Endodermal cell (in vitro differentiated cells): ENCODE measurements around the gene CYP8B1. TPM values are rescaled to one million over a fixed set of nuclear protein-coding genes. Genes with fewer than 3 reads are reported as not detected.

Experiments
- DNase-seq: peaks from one replicate; pipeline ENCODE4 v3.0.0-alpha.2; 2017
- H3K27ac ChIP-seq: 2 replicates; pipeline ENCODE4 v1.5.1; 2013; ENCODE audit warnings: mild to moderate bottlenecking, low read depth, low read length, moderate library complexity
- H3K27me3 ChIP-seq: 2 replicates; pipeline ENCODE4 v1.6.1; 2013; ENCODE audit warnings: mild to moderate bottlenecking, low read length, moderate library complexity; ENCODE audit not compliant: insufficient read depth, control insufficient read depth, poor library complexity, severe bottlenecking
- H3K36me3 ChIP-seq: 2 replicates; pipeline ENCODE4 v1.7.0; 2013; ENCODE audit warnings: mild to moderate bottlenecking, low read length, moderate library complexity; ENCODE audit not compliant: control insufficient read depth, insufficient read depth
- H3K4me1 ChIP-seq: one replicate; pipeline ENCODE4 v1.7.0; 2013; ENCODE audit warnings: low read length; ENCODE audit not compliant: control insufficient read depth, insufficient read depth
- H3K4me3 ChIP-seq: 2 replicates; pipeline ENCODE4 v1.5.1; 2013; ENCODE audit warnings: mild to moderate bottlenecking, low read length, moderate library complexity
- H3K9ac ChIP-seq: 2 replicates; pipeline ENCODE4 v1.6.1; 2013; ENCODE audit warnings: mild to moderate bottlenecking, low read length, moderate library complexity; ENCODE audit not compliant: poor library complexity, severe bottlenecking; ENCODE audit errors: extremely low read depth
- H3K9me3 ChIP-seq: 2 replicates; pipeline ENCODE4 v1.6.1; 2013; ENCODE audit warnings: mild to moderate bottlenecking, low read length, moderate library complexity; ENCODE audit not compliant: control insufficient read depth
- H3K27ac Mint-ChIP-seq: 2 replicates; pipeline ENCODE4 v1.8.0; 2020; ENCODE audit warnings: mixed read lengths
- H3K27me3 Mint-ChIP-seq: 2 replicates; pipeline ENCODE4 v1.8.0; 2021; ENCODE audit warnings: mild to moderate bottlenecking, mixed read lengths; ENCODE audit not compliant: insufficient read depth
- H3K36me3 Mint-ChIP-seq: 2 replicates; pipeline ENCODE4 v1.8.0; 2020; ENCODE audit warnings: low read depth, mixed read lengths
- H3K4me1 Mint-ChIP-seq: 2 replicates; pipeline ENCODE4 v1.8.0; 2020; ENCODE audit warnings: mixed read lengths
- H3K4me3 Mint-ChIP-seq: 2 replicates; pipeline ENCODE4 v1.8.0; 2020; ENCODE audit warnings: mild to moderate bottlenecking, moderate library complexity, mixed read lengths
- H3K9me3 Mint-ChIP-seq: 2 replicates; pipeline ENCODE4 v1.8.0; 2020; ENCODE audit warnings: mild to moderate bottlenecking, mixed read lengths
- CTCF ChIP-seq: fragments of 200-600 bp; sonication (generic); conservative IDR thresholded peaks from 2 replicates; pipeline ENCODE4 v1.5.0; 2021; ENCODE audit warnings: antibody characterized with exemption, mild to moderate bottlenecking
- WGBS, 2 experiments: methylation state at CpG; one replicate each; pipeline versions ENCODE4 v1.1.5 to v1.1.7; 2013; ENCODE audit warnings: missing lambda C conversion rate in 2 of 2, mixed read lengths in 1 of 2; ENCODE audit not compliant: insufficient coverage in 1 of 2, insufficient read length in 1 of 2; 5-methylcytosine and 5-hydroxymethylcytosine counted together
- total RNA-seq, 2 donors: library from RNA; stranded (reverse); fragmentation: NEBNext Ultra II Directional in 1 of 2; extraction: Animal tissue kit (Norgen Biotek cat#: 25700) in 1 of 2; gene quantifications; 2 replicates in 1 of 2; 3 replicates in 1 of 2; pipeline ENCODE4 v1.2.1, GENCODE V29; 2021

The CYP8B1 gene
- total RNA-seq, 2 donors from 2014 or later = not detected

DNA sequence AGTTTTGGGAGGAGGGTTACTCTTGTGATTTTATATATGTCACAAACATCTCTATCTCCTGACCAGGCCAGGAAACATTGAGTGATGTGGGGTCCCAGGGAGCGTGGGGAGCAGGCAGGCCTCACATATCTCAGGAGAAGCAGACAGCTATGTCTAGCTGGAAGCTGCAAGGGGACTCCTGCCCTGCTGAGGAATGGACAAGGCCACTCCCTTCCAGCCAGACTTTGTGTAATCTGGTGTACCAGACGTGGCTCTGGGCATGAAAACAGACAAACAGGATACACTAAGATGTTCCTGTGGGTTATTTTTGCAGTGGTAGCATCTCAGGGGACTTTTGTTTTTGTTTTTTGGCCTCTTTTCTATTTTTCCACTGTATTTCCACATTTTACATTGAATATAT lies 23.2 kb downstream of the CYP8B1 start:
- Histone ChIP-seq H3K36me3 (no peaks in the 10 kb centered on the region), H3K9ac (no peak overlapping the region), H3K27ac (no peak overlapping the region), H3K4me1 (no peaks in the 10 kb centered on the region), H3K27me3 (no peaks in the 10 kb centered on the region), H3K9me3 (no peaks in the 10 kb centered on the region), H3K4me3 (no peak overlapping the region)
- DNase-seq = peak; percentile 32
- Mint-ChIP-seq H3K4me1 (no peaks in the 10 kb centered on the region), H3K36me3 (no peaks in the 10 kb centered on the region), H3K9me3 (no peaks in the 10 kb centered on the region), H3K4me3 (no peak overlapping the region), H3K27ac (no peak overlapping the region), H3K27me3 (no peaks in the 10 kb centered on the region)
- 75 to 84% methylated on average over 1 to 2 of the region's 2 CpGs for WGBS, 2 experiments
- no peak for TF ChIP-seq CTCF

DNA sequence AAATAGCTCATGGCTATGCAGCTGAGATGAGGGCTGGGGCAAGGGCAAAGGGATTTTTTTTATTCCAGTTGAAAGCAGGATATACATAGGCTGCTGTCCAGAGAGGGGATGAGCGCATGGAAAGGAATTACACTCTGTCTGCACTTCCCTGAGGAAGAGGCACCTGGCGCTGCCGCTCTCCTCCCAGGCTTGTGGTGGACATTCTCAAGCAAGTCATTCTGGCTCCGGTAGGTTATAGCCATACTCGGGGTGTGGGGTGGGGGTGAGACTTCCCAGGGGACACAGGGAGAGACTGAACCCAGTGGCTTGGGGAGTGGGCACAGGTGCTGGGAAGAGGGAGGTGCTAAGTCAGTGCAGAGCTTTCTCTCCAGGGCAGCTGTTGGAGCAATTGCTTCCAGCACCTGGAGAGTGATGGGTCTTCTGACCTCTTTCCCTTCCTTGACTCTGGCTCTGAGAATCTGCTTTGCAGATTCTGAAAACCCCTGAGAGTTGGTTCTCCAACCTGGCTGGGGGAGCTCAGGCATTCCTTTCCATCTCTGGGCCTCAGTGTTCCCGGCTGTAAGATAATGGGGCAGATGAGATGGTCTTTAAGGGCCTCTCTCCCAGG lies 24.3 kb downstream of the CYP8B1 start:
- WGBS, 2 experiments = 78 to 92% methylated on average over 1 to 6 of the region's 6 CpGs
- H3K4me3 ChIP-seq = no peak overlapping the region
- no peak overlapping the region for H3K27ac ChIP-seq
- Mint-ChIP-seq H3K9me3 (no peaks in the 10 kb centered on the region), H3K4me1 (no peaks in the 10 kb centered on the region), H3K27me3 (no peaks in the 10 kb centered on the region), H3K4me3 (no peak overlapping the region), H3K27ac (no peak overlapping the region), H3K36me3 (no peaks in the 10 kb centered on the region)
- no peaks in the 10 kb centered on the region for H3K4me1 ChIP-seq
- no peak overlapping the region for H3K9ac ChIP-seq
- no peaks in the 10 kb centered on the region for H3K9me3 ChIP-seq
- no peaks in the 10 kb centered on the region for H3K27me3 ChIP-seq
- peak; percentile 30 for DNase-seq
- no peak for TF ChIP-seq CTCF
- H3K36me3 ChIP-seq = no peaks in the 10 kb centered on the region

- H3K36me3 Mint-ChIP-seq = no peaks in the 10 kb centered on the region
Measured at GRCh38 chr3:42850263-42850662, 25.4 kb downstream of the CYP8B1 start.

More at GRCh38 chr3:42850263-42850662, 25.4 kb downstream of the CYP8B1 start:
- no peaks in the 10 kb centered on the region for H3K36me3 ChIP-seq
- no peak for DNase-seq
- Mint-ChIP-seq H3K4me3 (no peak overlapping the region), H3K9me3 (no peaks in the 10 kb centered on the region), H3K4me1 (no peaks in the 10 kb centered on the region), H3K27me3 (no peaks in the 10 kb centered on the region), H3K27ac (no peak overlapping the region)
- H3K4me1 ChIP-seq = no peaks in the 10 kb centered on the region
- H3K27me3 ChIP-seq = no peaks in the 10 kb centered on the region
- H3K9me3 ChIP-seq = no peaks in the 10 kb centered on the region
- WGBS, 2 experiments = 91 to 100% methylated on average over 2 to 3 of the region's 3 CpGs
- no peak for TF ChIP-seq CTCF
- H3K4me3 ChIP-seq = no peak overlapping the region
- H3K27ac ChIP-seq = no peak overlapping the region
- no peak overlapping the region for H3K9ac ChIP-seq
